A673 (cell line): ENCODE measurements around the gene ZNF619. TPM values are rescaled to one million over a fixed set of nuclear protein-coding genes. Genes with fewer than 3 reads are reported as not detected.

ENCODE experiments used
- BruUV-seq: library from RNA; stranded (reverse); fragments of 400-500 nt; replicated peaks from 2 replicates; lab custom pipeline; 2021; lab: Mats Ljungman, UMichigan
- CTCF ChIA-PET: fragments of 300-600 bp; sonication (Branson Sonifier 250); formaldehyde crosslinking; loops from one replicate; lab custom pipeline; 2022; ENCODE audit warnings: antibody characterized with exemption; lab: Charles Lee
- POLR2A ChIA-PET: fragments of 300-600 bp; sonication (Branson Sonifier 250); formaldehyde crosslinking; loops from one replicate; lab custom pipeline; 2022; ENCODE audit warnings: antibody characterized with exemption; ENCODE audit not compliant: low non-redundant PET; lab: Charles Lee
- DNase-seq: peaks from one replicate; pipeline ENCODE4 v3.0.0-alpha.2; 2015; ENCODE audit warnings: low spot score
- H3K27ac ChIP-seq: fragments of 200-600 bp; sonication (generic); 2 replicates; pipeline ENCODE4 v1.5.1; 2016; ENCODE audit warnings: mixed run types, low read depth, mild to moderate bottlenecking, mixed read lengths, antibody characterized with exemption, low read length; ENCODE audit not compliant: poor library complexity, severe bottlenecking
- H3K27me3 ChIP-seq: fragments of 200-600 bp; sonication (generic); replicated peaks from 2 replicates; pipeline ENCODE4 v1.6.1; 2017; ENCODE audit warnings: mixed run types, low read depth, mild to moderate bottlenecking, mixed read lengths, antibody characterized with exemption, low read length; ENCODE audit not compliant: insufficient read depth, poor library complexity
- H3K36me3 ChIP-seq: fragments of 200-600 bp; sonication (generic); 2 replicates; pipeline ENCODE4 v1.6.1; 2016; ENCODE audit warnings: mixed run types, mild to moderate bottlenecking, mixed read lengths, antibody characterized with exemption, low read length; ENCODE audit not compliant: insufficient read depth, poor library complexity, severe bottlenecking
- H3K4me1 ChIP-seq: fragments of 200-600 bp; sonication (generic); 2 replicates; pipeline ENCODE4 v1.6.1; 2017; ENCODE audit warnings: mixed run types, mild to moderate bottlenecking, mixed read lengths, antibody characterized with exemption, low read length; ENCODE audit not compliant: insufficient read depth, poor library complexity, severe bottlenecking
- H3K4me3 ChIP-seq: fragments of 200-600 bp; sonication (generic); 2 replicates; pipeline ENCODE4 v1.5.1; 2016; ENCODE audit warnings: low read depth, mixed run types, mild to moderate bottlenecking, mixed read lengths, low read length; ENCODE audit not compliant: poor library complexity, severe bottlenecking
- H3K9me3 ChIP-seq: fragments of 200-600 bp; sonication (generic); 2 replicates; pipeline ENCODE4 v1.6.1; 2016; ENCODE audit warnings: mixed run types, low read depth, mild to moderate bottlenecking, mixed read lengths, antibody characterized with exemption, low read length; ENCODE audit not compliant: poor library complexity, severe bottlenecking
- CTCF ChIP-seq: fragments of 300-800, 200-600 bp; sonication (generic); conservative IDR thresholded peaks from 2 replicates; pipeline ENCODE4 v1.5.1; 2017; ENCODE audit warnings: low read depth, mild to moderate bottlenecking, antibody characterized with exemption, low read length, moderate library complexity, mixed read lengths
- EZH2 ChIP-seq: fragments of 200-600 bp; sonication (generic); IDR thresholded peaks from 2 replicates; pipeline ENCODE4 v1.6.1; 2017; ENCODE audit warnings: borderline replicate concordance, low read depth, mild to moderate bottlenecking, mixed read lengths, antibody characterized with exemption, low read length; ENCODE audit not compliant: poor library complexity, severe bottlenecking
- intact Hi-C: fragments of 100-400 bp; cut with micrococcal nuclease; formaldehyde crosslinking; loops from one replicate; pipeline ENCODE4 v1.10.0; 2022; ENCODE audit not compliant: unreplicated experiment
- total RNA-seq: library from RNA; stranded (reverse); gene quantifications from 2 replicates; pipeline ENCODE4 v1.2.3, GENCODE V29; 2021

The ZNF619 gene
- total RNA-seq, 1 experiment from 2014 or later, result 3.3 TPM

- Histone ChIP-seq H3K9me3 (no peaks in the 10 kb centered on the region), H3K36me3 (peaks cover 5% of the 10 kb centered on the region), H3K27ac (no peak overlapping the region), H3K4me1 (no peaks in the 10 kb centered on the region), H3K27me3 (no peaks in the 10 kb centered on the region), H3K4me3 (no peak overlapping the region)
- POLR2A ChIA-PET, result no interaction called here
- DNase-seq, result no peak
- BruUV-seq, result no TSS peak
- TF ChIP-seq CTCF (no peak), EZH2 (no peak)
- CTCF ChIA-PET, result no interaction called here
- intact Hi-C loops, result no loop called here
Observed at GRCh38 chr3:40490916-40491315, 14.0 kb downstream of the ZNF619 start.

- CTCF ChIA-PET, result no interaction called here
- POLR2A ChIA-PET, result interaction anchor here (0.7 kb wide), 1 partner anchor 1557 kb away, joined by 4 read pairs; no protein-coding TSS in a partner anchor
- BruUV-seq, result no TSS peak
- Histone ChIP-seq H3K4me1 (no peaks in the 10 kb centered on the region), H3K9me3 (no peaks in the 10 kb centered on the region), H3K27ac (no peak overlapping the region), H3K27me3 (no peaks in the 10 kb centered on the region), H3K36me3 (no peaks in the 10 kb centered on the region), H3K4me3 (no peak overlapping the region)
- no peak for DNase-seq
- no peak for TF ChIP-seq CTCF
- TF ChIP-seq EZH2, result no peak
- intact Hi-C loops, result no loop called here
Observed at GRCh38 chr3:40494698-40495097, 17.8 kb downstream of the ZNF619 start.

GRCh38 chr3:40497288-40497687, 20.4 kb downstream of the ZNF619 start:
- ChIA-PET POLR2A (no interaction called here), CTCF (no interaction called here)
- Histone ChIP-seq H3K4me1 (no peaks in the 10 kb centered on the region), H3K36me3 (no peaks in the 10 kb centered on the region), H3K27me3 (no peaks in the 10 kb centered on the region), H3K9me3 (no peaks in the 10 kb centered on the region), H3K4me3 (no peak overlapping the region), H3K27ac (no peak overlapping the region)
- intact Hi-C loops, result no loop called here
- no peak for DNase-seq
- BruUV-seq, result no TSS peak
- TF ChIP-seq EZH2 (no peak), CTCF (no peak)
